Measurements from ENCODE around the gene IGF2.

Gene IGF2

GRCh38 chr11:2095542-2095941 is 43.6 kb downstream of the IGF2 start:
- DNase-seq (ENCODE audit: insufficient read length) (no peak), FAIRE-seq (no peak)
- no peak for TF ChIP-seq POLR2AphosphoS5 (IDR thresholded peaks at IDR 0.05; ENCODE audit: low read depth, low read length)
- no peak for TF ChIP-seq TAF1 (IDR thresholded peaks at IDR 0.05; ENCODE audit: borderline replicate concordance, low read depth, low read length)
- TF ChIP-seq POLR2A (IDR thresholded peaks at IDR 0.05; ENCODE audit: low read depth, low read length), result no peak

- no peak for TF ChIP-seq TAF1 (IDR thresholded peaks at IDR 0.05; ENCODE audit: borderline replicate concordance, low read depth, low read length)
- no peak for TF ChIP-seq POLR2A (IDR thresholded peaks at IDR 0.05; ENCODE audit: low read depth, low read length)
- TF ChIP-seq POLR2AphosphoS5 (IDR thresholded peaks at IDR 0.05; ENCODE audit: low read depth, low read length), result no peak
- DNase-seq (ENCODE audit: insufficient read length) (no peak), FAIRE-seq (no peak)
Observed at GRCh38 chr11:2095198-2095520, 44.0 kb downstream of the IGF2 start.

- no peak for DNase-seq (ENCODE audit: insufficient read length)
- TF ChIP-seq POLR2AphosphoS5 (IDR thresholded peaks at IDR 0.05; ENCODE audit: low read depth, low read length), result no peak
- TF ChIP-seq POLR2A (IDR thresholded peaks at IDR 0.05; ENCODE audit: low read depth, low read length), result no peak
- no peak for TF ChIP-seq TAF1 (IDR thresholded peaks at IDR 0.05; ENCODE audit: borderline replicate concordance, low read depth, low read length)
- FAIRE-seq, result no peak
Observed at GRCh38 chr11:2094354-2095197, 44.6 kb downstream of the IGF2 start.

- DNase-seq (ENCODE audit: insufficient read length), result no peak
- TF ChIP-seq TAF1 (IDR thresholded peaks at IDR 0.05; ENCODE audit: borderline replicate concordance, low read depth, low read length) (no peak), POLR2AphosphoS5 (IDR thresholded peaks at IDR 0.05; ENCODE audit: low read depth, low read length) (no peak), POLR2A (IDR thresholded peaks at IDR 0.05; ENCODE audit: low read depth, low read length) (no peak)
- FAIRE-seq, result no peak
Observed at GRCh38 chr11:2093575-2094353, 45.4 kb downstream of the IGF2 start.

- TF ChIP-seq TAF1 (IDR thresholded peaks at IDR 0.05; ENCODE audit: borderline replicate concordance, low read depth, low read length), result no peak
- TF ChIP-seq POLR2A (IDR thresholded peaks at IDR 0.05; ENCODE audit: low read depth, low read length), result no peak
- TF ChIP-seq POLR2AphosphoS5 (IDR thresholded peaks at IDR 0.05; ENCODE audit: low read depth, low read length), result no peak
- DNase-seq (ENCODE audit: insufficient read length), result no peak
- FAIRE-seq, result no peak
Observed at GRCh38 chr11:2092956-2093412, 46.2 kb downstream of the IGF2 start.

GRCh38 chr11:2092464-2092910 is 46.7 kb downstream of the IGF2 start:
- TF ChIP-seq TAF1 (IDR thresholded peaks at IDR 0.05; ENCODE audit: borderline replicate concordance, low read depth, low read length) (no peak), POLR2A (IDR thresholded peaks at IDR 0.05; ENCODE audit: low read depth, low read length) (no peak), POLR2AphosphoS5 (IDR thresholded peaks at IDR 0.05; ENCODE audit: low read depth, low read length) (no peak)
- DNase-seq (ENCODE audit: insufficient read length) (no peak), FAIRE-seq (no peak)

- DNase-seq (ENCODE audit: insufficient read length) (no peak), FAIRE-seq (no peak)
- TF ChIP-seq POLR2A (IDR thresholded peaks at IDR 0.05; ENCODE audit: low read depth, low read length) (no peak), TAF1 (IDR thresholded peaks at IDR 0.05; ENCODE audit: borderline replicate concordance, low read depth, low read length) (no peak), POLR2AphosphoS5 (IDR thresholded peaks at IDR 0.05; ENCODE audit: low read depth, low read length) (no peak)
Observed at GRCh38 chr11:2091786-2092463, 47.3 kb downstream of the IGF2 start.

GRCh38 chr11:2091112-2091746 is 48.0 kb downstream of the IGF2 start:
- FAIRE-seq (no peak), DNase-seq (ENCODE audit: insufficient read length) (no peak)
- no peak for TF ChIP-seq POLR2AphosphoS5 (IDR thresholded peaks at IDR 0.05; ENCODE audit: low read depth, low read length)
- TF ChIP-seq POLR2A (IDR thresholded peaks at IDR 0.05; ENCODE audit: low read depth, low read length), result no peak
- no peak for TF ChIP-seq TAF1 (IDR thresholded peaks at IDR 0.05; ENCODE audit: borderline replicate concordance, low read depth, low read length)

- FAIRE-seq, result no peak
- TF ChIP-seq POLR2AphosphoS5 (IDR thresholded peaks at IDR 0.05; ENCODE audit: low read depth, low read length), result no peak
- TF ChIP-seq TAF1 (IDR thresholded peaks at IDR 0.05; ENCODE audit: borderline replicate concordance, low read depth, low read length), result no peak
- TF ChIP-seq POLR2A (IDR thresholded peaks at IDR 0.05; ENCODE audit: low read depth, low read length), result no peak
- DNase-seq (ENCODE audit: insufficient read length), result no peak
Observed at GRCh38 chr11:2090172-2091111, 48.7 kb downstream of the IGF2 start.

- TF ChIP-seq TAF1 (IDR thresholded peaks at IDR 0.05; ENCODE audit: borderline replicate concordance, low read depth, low read length) (no peak), POLR2AphosphoS5 (IDR thresholded peaks at IDR 0.05; ENCODE audit: low read depth, low read length) (no peak), POLR2A (IDR thresholded peaks at IDR 0.05; ENCODE audit: low read depth, low read length) (no peak)
- DNase-seq (ENCODE audit: insufficient read length) (no peak), FAIRE-seq (peak; percentile 40)
Observed at GRCh38 chr11:2089536-2090165, 49.5 kb downstream of the IGF2 start.

All from GM12892 (cell line).